ENCODE data around the gene IAPP.
"Not testable (repeated sequence)": the region's sequence is repeated elsewhere in the genome, so short reads cannot be mapped to it uniquely, and the experiment has no call there.

The IAPP gene

GRCh38 chr12:21372602-21373001 lies at the start of gene IAPP:
IAPP (plus strand) TSS chr12:21372902; CDS start chr12:21373352, 450 bp downstream.
- DNase-seq = no peak

GRCh38 chr12:21323736-21324135 lies 49.0 kb upstream of the IAPP start:
- DNase-seq = no peak

GRCh38 chr12:21324551-21324950 lies 48.2 kb upstream of the IAPP start:
- DNase-seq = no peak

- no peak for DNase-seq
Observed at GRCh38 chr12:21328578-21328977, 44.1 kb upstream of the IAPP start.

GRCh38 chr12:21330682-21331253 lies 41.9 kb upstream of the IAPP start:
- no peak for DNase-seq

GRCh38 chr12:21334771-21335325 lies 37.9 kb upstream of the IAPP start, which contains the start of gene SLCO1A2:
SLCO1A2 (minus strand) TSS chr12:21334917; CDS start chr12:21334647, 270 bp downstream.
- no peak for DNase-seq

GRCh38 chr12:21336656-21337055 lies 36.0 kb upstream of the IAPP start:
- DNase-seq = no peak

GRCh38 chr12:21337453-21337852 lies 35.2 kb upstream of the IAPP start:
- no peak for DNase-seq

- no peak for DNase-seq
Observed at GRCh38 chr12:21337959-21338744, 34.5 kb upstream of the IAPP start.

- no peak for DNase-seq
Observed at GRCh38 chr12:21339921-21340320, 32.8 kb upstream of the IAPP start.

- peak; percentile 46 for DNase-seq
Observed at GRCh38 chr12:21340403-21340802, 32.3 kb upstream of the IAPP start.

- no peak for DNase-seq
Observed at GRCh38 chr12:21341769-21342168, 30.9 kb upstream of the IAPP start.

- DNase-seq = no peak
Observed at GRCh38 chr12:21343636-21344035, 29.1 kb upstream of the IAPP start.

GRCh38 chr12:21346542-21347205 lies 26.0 kb upstream of the IAPP start:
- DNase-seq = no peak

GRCh38 chr12:21350975-21351374 lies 21.7 kb upstream of the IAPP start:
- no peak for DNase-seq

GRCh38 chr12:21353487-21353886 lies 19.2 kb upstream of the IAPP start:
- DNase-seq = no peak

- no peak for DNase-seq
Observed at GRCh38 chr12:21353948-21354347, 18.8 kb upstream of the IAPP start.

GRCh38 chr12:21354641-21355040 lies 18.1 kb upstream of the IAPP start:
- no peak for DNase-seq

GRCh38 chr12:21360632-21361031 lies 12.1 kb upstream of the IAPP start:
- not testable (repeated sequence) for DNase-seq

GRCh38 chr12:21369141-21369980 lies 3.3 kb upstream of the IAPP start:
- peak; percentile 19 for DNase-seq

- no peak for DNase-seq
Observed at GRCh38 chr12:21370845-21371449, 1.8 kb upstream of the IAPP start.

- no peak for DNase-seq
Observed at GRCh38 chr12:21379218-21379617, 6.5 kb downstream of the IAPP start.

All from activated CD4-positive, alpha-beta T cell treated with anti-CD3 and anti-CD28 coated beads, Interleukin-10, Interleukin-2, amounts not matched to agents 100 ng/mL and 50 ng/mL, durations not matched to agents 16 hours and 8 hours (primary cell).